ENCODE results near the gene NLGN4Y.

The NLGN4Y gene

DNA sequence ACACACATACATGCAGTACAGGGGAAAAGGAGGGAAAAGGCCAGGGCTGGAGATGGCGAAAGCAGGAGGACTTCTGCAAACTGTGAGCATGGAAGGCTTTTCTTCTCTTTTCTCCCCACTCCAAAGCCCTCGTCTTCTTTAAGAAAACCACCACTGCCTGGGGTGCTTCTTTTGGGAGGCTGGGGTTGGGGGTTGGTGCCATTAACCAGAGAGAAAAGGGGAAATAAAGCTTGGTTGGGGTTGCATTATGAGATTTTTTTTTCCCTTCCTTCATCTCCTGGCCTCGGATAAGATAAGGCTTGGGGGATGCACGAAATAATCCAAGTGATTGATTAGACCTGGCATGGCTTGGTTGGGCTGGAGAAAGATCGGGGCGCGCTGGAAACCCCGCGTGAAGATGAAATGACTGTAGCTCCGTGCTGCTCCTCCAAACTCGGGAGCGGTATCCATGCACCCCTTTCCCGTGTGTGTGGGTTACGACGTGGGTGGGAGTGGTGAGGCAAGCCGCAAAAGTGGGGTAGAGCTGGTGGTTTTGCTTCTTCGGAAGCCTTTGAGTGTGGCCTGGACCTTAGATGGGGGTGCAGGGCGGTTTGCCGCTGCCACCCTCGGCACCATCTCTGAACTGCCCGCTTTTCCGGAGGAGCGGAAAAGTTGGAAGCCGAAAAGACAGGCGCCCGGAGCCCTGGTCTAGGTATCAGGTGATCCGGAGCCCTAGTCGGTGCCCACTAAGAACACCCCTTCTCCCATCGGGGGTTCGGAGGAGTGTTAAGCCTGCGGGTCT lies 648 bp upstream of the NLGN4Y start:
- in situ Hi-C loops (cut with HindIII; ENCODE audit: low sequenced_read_pairs) = no loop called here
- H3K4me3 ChIP-seq (ENCODE audit: low read depth, low read length) = no peak overlapping the region

DNA sequence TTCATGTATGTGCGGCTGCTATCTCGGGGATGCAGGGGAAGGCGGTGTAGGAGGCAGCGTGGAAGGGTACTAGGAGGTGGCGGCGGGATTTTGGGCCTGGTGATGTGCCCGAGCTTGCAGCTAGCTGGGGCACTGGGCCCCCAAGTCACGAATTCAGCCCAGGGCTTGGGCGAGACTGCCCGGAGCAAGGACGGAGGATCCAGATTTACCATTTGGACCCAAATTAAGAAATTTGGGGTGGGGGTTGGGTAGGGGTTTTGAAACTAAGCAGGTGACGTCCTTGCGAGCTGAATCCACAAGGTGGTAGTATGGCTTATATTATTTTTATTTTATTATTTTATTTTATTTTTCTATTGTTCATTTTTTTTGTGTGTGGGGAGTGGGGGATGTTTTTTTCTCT lies 986 bp downstream of the NLGN4Y start:
- in situ Hi-C loops (cut with HindIII; ENCODE audit: low sequenced_read_pairs) = no loop called here
- no peak overlapping the region for H3K4me3 ChIP-seq (ENCODE audit: low read depth, low read length)
- TF ChIP-seq, protein P1, sequence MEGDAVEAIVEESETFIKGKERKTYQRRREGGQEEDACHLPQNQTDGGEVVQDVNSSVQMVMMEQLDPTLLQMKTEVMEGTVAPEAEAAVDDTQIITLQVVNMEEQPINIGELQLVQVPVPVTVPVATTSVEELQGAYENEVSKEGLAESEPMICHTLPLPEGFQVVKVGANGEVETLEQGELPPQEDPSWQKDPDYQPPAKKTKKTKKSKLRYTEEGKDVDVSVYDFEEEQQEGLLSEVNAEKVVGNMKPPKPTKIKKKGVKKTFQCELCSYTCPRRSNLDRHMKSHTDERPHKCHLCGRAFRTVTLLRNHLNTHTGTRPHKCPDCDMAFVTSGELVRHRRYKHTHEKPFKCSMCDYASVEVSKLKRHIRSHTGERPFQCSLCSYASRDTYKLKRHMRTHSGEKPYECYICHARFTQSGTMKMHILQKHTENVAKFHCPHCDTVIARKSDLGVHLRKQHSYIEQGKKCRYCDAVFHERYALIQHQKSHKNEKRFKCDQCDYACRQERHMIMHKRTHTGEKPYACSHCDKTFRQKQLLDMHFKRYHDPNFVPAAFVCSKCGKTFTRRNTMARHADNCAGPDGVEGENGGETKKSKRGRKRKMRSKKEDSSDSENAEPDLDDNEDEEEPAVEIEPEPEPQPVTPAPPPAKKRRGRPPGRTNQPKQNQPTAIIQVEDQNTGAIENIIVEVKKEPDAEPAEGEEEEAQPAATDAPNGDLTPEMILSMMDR (IDR thresholded peaks at IDR 0.05; ENCODE audit: low read depth, low read length) = no peak
- DNase-seq (ENCODE audit: low read depth, low spot score) = no peak

More for the DNA sequence above, 648 bp upstream of the NLGN4Y start:
- TF ChIP-seq, protein P1 (IDR thresholded peaks at IDR 0.05; ENCODE audit: low read depth, low read length) = no peak
- no peak for DNase-seq (ENCODE audit: low read depth, low spot score)

DNA sequence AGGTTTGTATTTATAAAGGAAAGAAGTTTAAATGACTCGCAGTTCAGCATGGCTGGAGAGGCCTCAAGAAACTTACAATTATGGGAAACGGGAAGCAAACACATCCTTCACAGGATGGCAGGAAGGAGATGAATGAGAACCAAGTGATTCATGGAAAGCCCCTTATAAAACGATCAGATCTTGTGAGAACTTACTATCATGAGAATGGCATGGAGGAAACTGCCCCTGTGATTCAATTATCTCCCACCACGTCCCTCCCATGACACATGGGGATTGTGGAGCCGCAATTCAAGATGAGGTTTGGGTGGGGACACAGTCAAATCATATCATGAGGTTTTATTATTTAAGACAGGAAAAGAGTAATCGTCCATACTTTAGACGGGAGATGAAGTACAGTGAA lies 4.0 kb downstream of the NLGN4Y start:
- in situ Hi-C loops (cut with HindIII; ENCODE audit: low sequenced_read_pairs) = no loop called here
- DNase-seq (ENCODE audit: low read depth, low spot score) = no peak
- H3K4me3 ChIP-seq (ENCODE audit: low read depth, low read length) = no peak overlapping the region
- TF ChIP-seq, protein P1 (IDR thresholded peaks at IDR 0.05; ENCODE audit: low read depth, low read length) = no peak

DNA sequence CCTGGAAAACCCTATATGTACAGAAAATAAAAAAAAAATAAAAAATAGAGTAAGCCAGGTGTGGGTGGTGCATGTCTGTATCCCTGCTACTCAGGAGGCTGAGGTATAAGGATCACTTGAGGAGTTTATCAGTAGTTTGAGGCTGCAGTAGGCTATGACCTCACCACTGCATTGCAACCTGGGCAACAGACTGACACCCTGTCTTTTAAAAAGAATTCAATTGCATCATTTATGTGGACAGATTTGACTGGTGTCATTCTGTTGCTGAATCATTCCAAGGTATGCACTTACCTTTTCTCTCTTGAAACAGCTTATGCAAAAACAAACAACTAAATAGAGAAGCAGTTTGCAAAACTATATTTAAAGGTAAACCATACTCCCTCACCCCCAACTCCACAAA lies 12.4 kb downstream of the NLGN4Y start:
- in situ Hi-C loops (cut with HindIII; ENCODE audit: low sequenced_read_pairs) = no loop called here
- DNase-seq (ENCODE audit: low read depth, low spot score) = no peak
- no peak overlapping the region for H3K4me3 ChIP-seq (ENCODE audit: low read depth, low read length)
- TF ChIP-seq, protein P1 (IDR thresholded peaks at IDR 0.05; ENCODE audit: low read depth, low read length) = no peak

DNA sequence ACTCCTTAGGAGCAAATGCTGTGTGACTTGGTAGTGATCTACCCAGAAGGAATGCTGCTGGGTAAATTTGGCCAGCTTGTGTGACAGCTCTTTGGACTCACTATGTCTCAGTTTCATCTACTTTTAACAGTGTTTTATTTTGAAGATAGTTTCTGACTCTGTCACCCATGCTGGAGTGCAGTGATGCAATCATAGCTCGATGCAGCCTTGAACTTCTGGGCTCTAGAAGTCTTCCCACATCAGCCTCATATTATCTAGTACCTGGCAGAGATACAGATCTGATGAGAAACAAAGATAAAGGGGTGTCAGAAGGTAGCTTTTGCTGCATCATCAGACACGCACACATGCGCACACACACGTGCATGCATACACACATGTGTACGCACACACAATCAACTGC lies 19.2 kb downstream of the NLGN4Y start:
- TF ChIP-seq, protein P1 (IDR thresholded peaks at IDR 0.05; ENCODE audit: low read depth, low read length) = no peak
- in situ Hi-C loops (cut with HindIII; ENCODE audit: low sequenced_read_pairs) = no loop called here
- no peak overlapping the region for H3K4me3 ChIP-seq (ENCODE audit: low read depth, low read length)
- DNase-seq (ENCODE audit: low read depth, low spot score) = no peak

DNA sequence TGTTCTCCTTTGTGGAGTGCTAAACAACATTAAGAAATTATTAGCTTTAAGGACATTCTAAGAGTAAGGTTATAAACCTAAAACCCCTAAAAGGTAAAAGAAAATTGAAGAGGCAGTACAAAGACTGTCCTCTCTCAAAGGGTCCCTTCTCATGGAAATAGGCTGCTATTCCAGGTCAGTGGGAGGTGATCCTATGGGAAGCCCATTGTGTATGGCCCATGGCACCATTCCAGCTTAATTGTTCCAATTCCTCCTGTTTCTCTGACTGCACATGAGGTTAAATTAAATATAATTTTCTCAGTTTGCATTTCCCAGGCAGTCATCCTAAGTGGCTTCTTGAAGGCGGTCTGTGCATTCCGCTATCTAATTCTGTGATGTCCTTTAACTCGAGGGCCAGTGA lies 57.0 kb downstream of the NLGN4Y start:
- no peak overlapping the region for H3K4me3 ChIP-seq (ENCODE audit: low read depth, low read length)
- TF ChIP-seq, protein P1 (IDR thresholded peaks at IDR 0.05; ENCODE audit: low read depth, low read length) = no peak
- in situ Hi-C loops (cut with HindIII; ENCODE audit: low sequenced_read_pairs) = no loop called here
- no peak for DNase-seq (ENCODE audit: low read depth, low spot score)

All from astrocyte of the spinal cord (primary cell).